Posterior cingulate gyrus (tissue), 11 donors: ENCODE measurements around the gene DSP.

Experiments
- DNase-seq, 10 donors: peaks; one replicate each; pipeline versions ENCODE4 v3.0.0 to v3.0.0-alpha.2; 2020 to 2021; ENCODE audit warnings: mixed read lengths in 3 of 10
- intact Hi-C: fragments of 100-400 bp; cut with DNase I; formaldehyde crosslinking; loops from one replicate; pipeline ENCODE4 v1.15.1; 2023

Gene DSP

DNA sequence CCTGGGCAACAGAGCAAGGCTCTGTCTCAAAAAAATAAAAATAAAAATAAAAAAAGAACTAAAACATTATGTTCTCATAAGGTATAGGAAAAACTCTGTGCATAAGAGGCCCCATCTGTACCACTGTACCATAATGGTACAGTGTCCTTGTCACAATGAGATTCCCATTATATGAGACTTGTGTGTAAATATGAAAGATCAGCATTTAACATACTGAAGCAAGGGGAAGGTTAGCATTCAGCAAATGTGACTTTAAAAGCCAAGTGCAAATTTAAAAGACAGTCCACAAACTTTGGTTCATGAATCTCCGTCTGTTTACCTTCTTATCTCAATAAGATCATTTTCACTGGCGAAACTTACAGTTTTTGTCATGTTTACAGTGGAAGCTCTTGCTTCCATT lies 16.2 kb downstream of the DSP start:
- no peak for DNase-seq
- intact Hi-C loops: no loop called here

DNA sequence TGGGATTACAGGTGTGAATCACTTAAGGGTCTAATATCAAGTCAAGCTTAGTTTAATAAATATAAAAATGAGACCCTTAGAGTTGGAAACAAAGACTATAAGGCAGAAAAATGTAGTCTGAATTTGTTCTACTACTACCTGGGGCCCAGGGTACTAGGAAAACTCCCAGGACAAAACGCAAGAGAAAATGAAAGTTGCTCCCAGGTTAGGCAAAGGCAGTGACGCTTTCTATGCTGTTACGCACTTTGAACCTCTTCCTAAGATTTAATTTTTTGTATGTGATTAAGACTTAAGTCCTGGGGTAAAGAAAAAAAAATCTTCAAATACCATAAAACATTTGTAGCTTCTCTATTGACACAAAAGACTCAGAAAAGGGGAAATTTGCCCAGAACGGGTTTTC lies 17.3 kb downstream of the DSP start:
- intact Hi-C loops: no loop called here
- no peak for DNase-seq

DNA sequence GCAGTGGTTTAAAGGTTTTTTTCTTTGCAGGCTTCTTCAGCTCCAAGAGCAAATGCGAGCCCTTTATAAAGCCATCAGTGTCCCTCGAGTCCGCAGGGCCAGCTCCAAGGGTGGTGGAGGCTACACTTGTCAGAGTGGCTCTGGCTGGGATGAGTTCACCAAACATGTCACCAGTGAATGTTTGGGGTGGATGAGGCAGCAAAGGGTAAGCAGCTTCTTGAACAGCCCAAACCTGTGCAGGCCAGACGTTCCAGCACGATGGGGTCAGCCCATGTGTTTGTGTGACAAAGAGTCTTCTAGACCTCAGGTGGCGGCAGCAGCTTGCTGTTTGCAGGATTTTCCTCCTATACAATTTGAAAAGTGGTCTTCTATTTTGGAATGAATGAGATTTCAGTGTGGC lies 17.7 kb downstream of the DSP start:
- intact Hi-C loops: no loop called here

DNA sequence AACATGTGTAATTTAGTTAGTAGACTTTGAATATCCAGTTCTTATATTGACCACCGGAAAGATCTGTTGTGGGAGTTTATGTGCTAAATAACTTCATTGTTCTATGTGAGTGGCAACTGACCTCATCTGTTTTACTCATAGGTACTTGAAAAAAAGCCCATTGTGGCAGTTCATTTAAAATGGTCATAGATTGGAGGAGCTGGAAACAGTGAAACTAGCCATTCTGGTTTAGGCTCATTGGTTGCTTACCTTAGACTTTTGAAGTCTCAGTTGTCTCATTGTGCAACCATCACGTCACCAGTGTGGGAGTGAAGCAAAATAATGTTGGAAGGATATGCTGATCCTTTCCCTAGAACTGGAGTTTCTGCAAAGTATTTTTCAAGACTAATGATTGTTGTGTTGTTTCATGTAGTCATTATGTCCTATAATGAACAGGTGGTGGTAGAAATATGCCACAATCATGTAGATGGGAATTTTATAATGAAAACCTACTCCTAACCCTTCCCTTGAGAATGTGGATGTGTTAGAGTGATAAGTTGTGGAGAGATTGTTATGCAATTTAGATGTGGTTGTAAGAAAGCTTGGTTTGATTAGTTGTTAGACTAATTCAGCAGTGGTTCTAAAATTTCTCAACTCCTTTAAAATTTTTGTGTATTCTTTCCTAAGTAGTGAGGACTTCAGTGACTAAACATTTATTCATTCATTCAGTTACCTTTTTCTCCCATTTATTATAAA lies 18.3 kb downstream of the DSP start:
- intact Hi-C loops: no loop called here
- no peak for DNase-seq

More for the DNA sequence above, 17.7 kb downstream of the DSP start:
- DNase-seq: no peak

DNA sequence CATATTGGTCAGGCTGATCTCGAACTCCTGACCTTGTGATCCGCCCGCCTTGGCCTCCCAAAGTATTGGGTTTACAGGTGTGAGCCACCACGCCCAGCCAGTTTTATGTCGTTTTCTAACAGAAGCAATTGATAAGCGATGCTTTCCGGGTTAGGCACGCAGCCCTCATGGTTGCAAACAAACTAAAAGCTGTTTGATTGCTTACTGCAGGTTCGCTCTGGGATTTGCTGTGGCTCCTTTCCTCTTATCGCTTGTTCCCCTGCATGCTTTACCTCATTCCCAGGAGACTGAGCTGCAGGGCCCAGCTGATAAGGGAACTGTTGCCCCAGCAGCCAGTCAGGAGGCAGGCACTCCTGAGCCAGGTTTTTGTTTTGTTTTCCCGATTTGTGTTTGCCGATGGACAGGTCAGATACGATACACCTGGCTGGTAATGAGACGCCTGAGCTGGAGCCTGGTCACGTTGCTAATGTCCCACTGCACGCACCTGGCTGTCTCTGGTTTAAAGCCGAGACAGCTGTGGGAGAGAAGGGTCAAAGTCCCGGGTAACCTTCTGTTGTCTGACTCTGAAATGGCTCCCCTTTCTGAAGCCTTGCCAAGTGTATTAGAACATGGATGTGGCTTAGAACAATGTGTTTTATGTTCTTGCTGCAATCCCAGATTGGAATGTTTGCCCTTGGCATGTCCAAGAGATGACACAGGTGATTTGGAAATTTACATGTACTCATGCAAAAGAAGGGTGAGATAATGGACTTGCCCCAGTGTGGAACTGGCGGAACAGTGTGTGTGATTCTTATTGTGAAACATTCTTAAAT lies 19.9 kb downstream of the DSP start:
- intact Hi-C loops: no loop called here
- DNase-seq: no peak

DNA sequence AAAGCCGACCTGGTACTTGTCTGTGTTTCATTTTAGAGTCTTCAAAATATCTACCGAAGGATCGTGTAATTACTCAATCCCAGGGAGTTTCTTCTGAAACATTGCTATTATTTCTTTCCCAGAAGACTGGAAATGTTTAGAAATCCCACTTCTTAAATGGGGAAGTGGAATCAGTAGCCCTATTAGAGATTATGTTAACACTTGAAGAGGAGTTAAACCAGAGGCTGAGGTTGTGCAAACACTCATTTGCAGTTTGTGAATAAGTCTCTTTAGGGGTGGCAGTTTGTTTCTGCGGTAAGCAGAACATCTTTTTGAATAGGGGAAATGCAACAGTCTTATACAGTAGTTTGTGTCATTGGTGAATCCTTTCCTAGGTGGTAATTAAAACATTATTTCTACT lies 21.3 kb downstream of the DSP start:
- intact Hi-C loops: no loop called here
- no peak for DNase-seq

DNA sequence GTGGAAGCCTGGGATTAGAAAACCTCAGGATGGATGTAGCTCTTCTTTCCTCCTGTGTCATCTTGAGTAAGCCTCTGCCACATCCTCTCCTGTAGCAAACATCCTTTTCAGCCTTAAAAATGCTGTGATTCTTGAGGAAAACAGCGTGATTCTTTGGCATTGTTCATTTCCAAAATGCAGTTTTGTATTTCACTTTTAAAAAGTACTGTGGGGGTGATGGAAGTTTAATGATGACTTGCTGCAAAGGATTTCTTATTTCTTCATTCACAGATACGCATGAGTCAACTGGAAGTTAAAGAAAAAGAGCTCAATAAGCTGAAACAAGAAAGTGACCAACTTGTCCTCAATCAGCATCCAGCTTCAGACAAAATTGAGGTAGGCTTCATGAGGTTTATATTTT lies 24.6 kb downstream of the DSP start:
- no peak for DNase-seq
- intact Hi-C loops: no loop called here

DNA sequence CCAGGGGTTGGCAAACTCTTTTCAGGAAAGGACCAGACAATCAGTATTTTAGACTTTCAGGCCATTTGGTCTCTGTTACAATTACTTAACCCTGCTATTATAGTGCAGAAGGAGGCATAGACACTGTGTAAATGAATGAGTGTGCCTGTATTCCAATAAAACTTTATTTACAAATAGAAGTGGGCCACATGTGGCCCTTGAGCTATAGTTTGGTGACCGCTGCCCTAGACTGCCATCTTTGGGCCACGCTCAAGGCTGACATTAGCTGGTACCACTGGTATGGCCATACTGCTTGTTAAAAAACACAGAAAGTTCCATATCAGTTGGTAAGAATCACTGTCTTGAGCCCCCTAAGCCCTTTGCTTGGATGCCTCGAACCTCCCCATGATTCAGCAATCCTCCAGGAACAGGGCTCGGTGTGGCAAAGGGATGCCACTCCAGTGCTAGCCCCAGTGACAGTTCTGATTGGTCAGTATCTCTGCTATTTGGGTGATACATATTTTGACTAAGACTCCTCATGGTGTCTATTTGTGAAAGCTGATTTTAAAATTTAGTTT lies 25.2 kb downstream of the DSP start:
- intact Hi-C loops: no loop called here
- DNase-seq: no peak

DNA sequence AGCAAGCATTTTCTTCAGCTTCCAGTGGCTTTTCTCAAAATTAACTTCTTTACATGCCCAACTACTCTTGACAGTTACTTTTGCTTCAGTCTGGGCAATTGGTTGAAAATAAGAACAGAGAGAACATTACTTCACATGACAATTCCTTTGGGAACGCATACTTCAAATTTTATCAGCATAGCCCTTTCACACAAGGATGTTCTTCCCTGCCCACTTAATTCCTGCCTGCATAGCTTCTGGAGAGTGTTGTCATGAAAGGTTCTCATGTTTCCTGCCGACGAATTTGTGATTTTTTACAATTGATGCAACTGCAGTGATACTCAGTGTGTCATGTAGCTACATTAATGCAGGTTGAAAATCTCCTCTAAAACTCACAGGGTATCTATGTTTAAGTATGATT lies 26.6 kb downstream of the DSP start:
- no peak for DNase-seq
- intact Hi-C loops: no loop called here

DNA sequence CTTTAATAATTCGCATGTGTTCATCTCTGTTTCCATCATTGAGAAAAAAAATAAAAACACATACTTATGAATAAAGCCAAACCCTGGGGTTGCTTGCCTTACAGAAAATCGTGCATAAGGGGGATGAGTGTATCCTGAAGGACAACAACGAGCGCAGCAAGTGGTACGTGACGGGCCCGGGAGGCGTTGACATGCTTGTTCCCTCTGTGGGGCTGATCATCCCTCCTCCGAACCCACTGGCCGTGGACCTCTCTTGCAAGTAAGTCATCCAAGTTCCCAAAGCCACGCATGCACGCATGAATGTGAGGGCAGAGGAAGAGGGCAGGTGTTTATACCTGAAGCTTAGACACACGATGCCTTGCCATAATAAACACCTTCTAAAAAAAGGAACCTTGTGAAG lies 27.6 kb downstream of the DSP start:
- peak in 1 of 10 donors; percentile 70 for DNase-seq
- intact Hi-C loops: no loop called here

DNA sequence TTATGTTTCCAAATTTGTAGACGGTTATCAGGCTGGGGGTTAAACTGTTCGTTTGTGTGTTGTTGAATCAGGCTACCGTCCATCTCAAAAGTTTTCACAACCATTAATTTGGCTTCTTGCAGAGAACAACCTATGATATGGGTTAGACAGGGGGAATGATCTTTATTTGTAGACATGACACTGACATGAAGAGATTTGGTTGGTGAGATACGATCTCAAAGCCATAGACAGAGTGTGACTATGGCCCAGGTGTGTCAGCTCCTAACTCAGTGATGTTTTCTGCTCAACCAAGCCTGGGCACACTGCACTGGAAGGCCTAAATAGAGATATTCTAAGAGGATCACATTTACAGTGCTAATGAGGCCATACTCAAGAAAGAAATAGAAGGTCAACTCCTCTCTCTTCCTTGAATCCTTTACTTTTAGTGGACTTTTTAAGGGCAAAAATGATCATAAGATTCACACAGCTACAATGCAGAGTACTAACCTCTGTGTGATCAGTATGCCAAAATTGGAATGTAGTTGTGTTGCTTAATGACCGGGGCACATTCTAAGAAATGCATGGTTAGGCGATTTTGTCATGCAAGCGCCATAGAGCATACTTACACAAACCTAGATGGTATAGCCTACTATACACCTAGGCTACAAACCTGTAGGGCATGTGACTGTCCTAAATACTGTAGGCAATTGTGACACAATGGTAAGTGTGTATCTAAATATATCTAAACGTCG lies 30.9 kb downstream of the DSP start:
- no peak for DNase-seq
- intact Hi-C loops: no loop called here

DNA sequence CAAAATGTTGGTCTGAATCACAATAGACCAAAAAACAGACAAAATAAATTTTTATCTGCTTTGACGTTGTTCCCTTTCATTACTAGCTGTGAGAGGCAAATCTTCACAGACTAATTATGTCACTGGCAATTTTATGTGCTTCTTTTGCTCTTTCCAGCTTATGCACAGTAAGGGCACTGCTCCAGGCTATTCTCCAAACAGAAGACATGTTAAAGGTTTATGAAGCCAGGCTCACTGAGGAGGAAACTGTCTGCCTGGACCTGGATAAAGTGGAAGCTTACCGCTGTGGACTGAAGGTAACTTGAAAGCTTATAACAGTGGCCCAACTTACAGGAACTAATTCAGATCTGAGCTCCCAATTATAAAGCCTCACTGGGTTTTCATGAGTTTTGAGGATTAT lies 33.0 kb downstream of the DSP start:
- intact Hi-C loops: no loop called here
- no peak for DNase-seq

DNA sequence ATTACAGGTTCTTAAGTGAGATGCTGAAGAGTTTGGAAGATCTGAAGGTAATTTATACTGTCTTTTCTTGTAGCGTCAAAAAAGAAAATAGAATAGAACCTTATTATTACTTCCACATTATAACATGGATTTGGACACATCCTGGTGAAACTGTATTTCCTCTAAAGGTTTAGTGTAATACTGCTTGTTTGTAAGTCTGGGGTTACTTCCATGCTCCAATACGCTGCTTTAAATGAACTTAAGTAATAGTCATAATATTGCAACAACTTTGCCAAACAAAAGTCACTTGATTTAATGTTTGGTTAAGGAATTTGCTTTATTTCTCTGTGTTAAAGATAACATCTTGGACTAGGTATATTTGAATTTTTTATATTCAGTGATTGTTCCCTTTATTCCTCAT lies 37.0 kb downstream of the DSP start:
- DNase-seq: no peak
- intact Hi-C loops: no loop called here

DNA sequence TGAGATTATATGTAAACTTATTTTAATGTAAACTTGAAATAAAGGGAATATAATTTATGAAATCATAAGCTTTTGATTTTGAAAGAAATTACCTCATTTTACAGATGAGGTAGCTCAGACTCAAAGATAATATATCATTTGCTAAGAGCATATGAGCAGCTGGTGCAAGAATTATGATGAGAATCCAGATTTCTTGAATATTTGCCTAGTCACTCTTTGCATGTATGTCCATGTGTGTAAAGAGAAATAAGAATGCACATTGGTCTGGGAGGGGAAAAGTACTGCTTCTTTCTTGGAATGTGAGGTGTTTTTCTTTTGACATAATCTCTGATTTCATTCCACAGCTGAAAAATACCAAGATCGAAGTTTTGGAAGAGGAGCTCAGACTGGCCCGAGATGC lies 37.5 kb downstream of the DSP start:
- no peak for DNase-seq
- intact Hi-C loops: no loop called here

DNA sequence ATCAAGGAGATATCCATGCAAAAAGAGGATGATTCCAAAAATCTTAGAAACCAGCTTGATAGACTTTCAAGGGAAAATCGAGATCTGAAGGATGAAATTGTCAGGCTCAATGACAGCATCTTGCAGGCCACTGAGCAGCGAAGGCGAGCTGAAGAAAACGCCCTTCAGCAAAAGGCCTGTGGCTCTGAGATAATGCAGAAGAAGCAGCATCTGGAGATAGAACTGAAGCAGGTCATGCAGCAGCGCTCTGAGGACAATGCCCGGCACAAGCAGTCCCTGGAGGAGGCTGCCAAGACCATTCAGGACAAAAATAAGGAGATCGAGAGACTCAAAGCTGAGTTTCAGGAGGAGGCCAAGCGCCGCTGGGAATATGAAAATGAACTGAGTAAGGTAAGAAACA lies 38.4 kb downstream of the DSP start:
- no peak for DNase-seq
- intact Hi-C loops: no loop called here

DNA sequence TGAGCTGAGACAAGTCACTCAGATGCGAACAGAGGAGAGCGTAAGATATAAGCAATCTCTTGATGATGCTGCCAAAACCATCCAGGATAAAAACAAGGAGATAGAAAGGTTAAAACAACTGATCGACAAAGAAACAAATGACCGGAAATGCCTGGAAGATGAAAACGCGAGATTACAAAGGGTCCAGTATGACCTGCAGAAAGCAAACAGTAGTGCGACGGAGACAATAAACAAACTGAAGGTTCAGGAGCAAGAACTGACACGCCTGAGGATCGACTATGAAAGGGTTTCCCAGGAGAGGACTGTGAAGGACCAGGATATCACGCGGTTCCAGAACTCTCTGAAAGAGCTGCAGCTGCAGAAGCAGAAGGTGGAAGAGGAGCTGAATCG lies 39.1 kb downstream of the DSP start:
- intact Hi-C loops: no loop called here
- no peak for DNase-seq

DNA sequence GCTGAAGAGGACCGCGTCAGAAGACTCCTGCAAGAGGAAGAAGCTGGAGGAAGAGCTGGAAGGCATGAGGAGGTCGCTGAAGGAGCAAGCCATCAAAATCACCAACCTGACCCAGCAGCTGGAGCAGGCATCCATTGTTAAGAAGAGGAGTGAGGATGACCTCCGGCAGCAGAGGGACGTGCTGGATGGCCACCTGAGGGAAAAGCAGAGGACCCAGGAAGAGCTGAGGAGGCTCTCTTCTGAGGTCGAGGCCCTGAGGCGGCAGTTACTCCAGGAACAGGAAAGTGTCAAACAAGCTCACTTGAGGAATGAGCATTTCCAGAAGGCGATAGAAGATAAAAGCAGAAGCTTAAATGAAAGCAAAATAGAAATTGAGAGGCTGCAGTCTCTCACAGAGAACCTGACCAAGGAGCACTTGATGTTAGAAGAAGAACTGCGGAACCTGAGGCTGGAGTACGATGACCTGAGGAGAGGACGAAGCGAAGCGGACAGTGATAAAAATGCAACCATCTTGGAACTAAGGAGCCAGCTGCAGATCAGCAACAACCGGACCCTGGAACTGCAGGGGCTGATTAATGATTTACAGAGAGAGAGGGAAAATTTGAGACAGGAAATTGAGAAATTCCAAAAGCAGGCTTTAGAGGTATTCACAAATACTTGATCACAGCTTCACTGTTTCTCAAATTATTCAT lies 39.6 kb downstream of the DSP start:
- intact Hi-C loops: no loop called here
- DNase-seq: peak in 1 of 10 donors; percentile 52

DNA sequence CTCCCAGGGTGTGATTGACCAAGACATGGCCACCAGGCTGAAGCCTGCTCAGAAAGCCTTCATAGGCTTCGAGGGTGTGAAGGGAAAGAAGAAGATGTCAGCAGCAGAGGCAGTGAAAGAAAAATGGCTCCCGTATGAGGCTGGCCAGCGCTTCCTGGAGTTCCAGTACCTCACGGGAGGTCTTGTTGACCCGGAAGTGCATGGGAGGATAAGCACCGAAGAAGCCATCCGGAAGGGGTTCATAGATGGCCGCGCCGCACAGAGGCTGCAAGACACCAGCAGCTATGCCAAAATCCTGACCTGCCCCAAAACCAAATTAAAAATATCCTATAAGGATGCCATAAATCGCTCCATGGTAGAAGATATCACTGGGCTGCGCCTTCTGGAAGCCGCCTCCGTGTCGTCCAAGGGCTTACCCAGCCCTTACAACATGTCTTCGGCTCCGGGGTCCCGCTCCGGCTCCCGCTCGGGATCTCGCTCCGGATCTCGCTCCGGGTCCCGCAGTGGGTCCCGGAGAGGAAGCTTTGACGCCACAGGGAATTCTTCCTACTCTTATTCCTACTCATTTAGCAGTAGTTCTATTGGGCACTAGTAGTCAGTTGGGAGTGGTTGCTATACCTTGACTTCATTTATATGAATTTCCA lies 43.9 kb downstream of the DSP start:
- DNase-seq: no peak
- intact Hi-C loops: no loop called here

DNA sequence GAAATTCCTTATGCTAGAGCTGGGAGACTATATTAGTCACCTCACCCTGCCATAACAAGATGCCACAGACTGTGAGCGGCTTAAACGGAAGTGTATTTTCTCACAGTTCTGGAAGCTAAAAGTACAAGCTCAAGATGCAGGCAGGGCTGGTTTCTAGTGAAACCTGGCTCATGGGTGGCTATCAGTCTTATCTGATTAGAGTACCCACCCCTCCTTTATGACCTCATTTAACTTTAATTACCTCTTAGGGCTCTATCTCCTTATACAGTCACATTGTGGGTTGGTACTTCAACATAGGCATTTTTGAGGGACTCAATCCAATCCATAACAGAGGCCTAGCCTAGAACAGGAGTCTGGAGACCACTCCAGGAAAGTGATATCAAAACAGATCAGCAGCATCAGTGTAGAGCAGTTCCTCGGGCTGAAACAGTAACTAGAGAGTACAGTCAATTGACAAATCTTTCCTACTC lies 46.2 kb downstream of the DSP start:
- DNase-seq: no peak
- intact Hi-C loops: no loop called here

DNA sequence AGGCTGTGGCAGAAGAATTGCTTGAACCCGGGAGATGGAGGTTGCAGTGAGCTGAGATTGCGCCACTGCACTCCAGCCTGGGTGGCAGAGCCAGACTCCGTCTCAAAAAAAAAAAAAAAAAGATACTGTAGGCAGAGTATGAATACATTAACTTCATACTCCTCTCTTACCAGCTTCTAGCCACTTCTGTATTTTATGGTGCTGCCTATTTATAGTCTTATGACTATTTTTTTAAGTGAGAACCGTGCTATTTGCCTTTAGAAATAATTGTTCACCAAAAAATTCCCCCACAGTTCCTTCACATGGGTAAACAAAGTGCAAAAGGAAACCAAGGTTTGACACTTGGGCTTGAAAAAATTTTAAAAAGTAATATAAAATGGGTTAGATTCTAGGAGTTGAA lies 47.0 kb downstream of the DSP start:
- intact Hi-C loops: no loop called here
- DNase-seq: no peak
